Effector CD8-positive, alpha-beta T cell (primary cell): Measurements from ENCODE around the gene TMEM184B.
A peak's percentile ranks its signal among the peaks of the same experiment; 100 is the strongest.

Experiments
- DNase-seq: peaks from one replicate; lab custom pipeline; 2025; lab: John Stamatoyannopoulos, UW
- total RNA-seq, 4 experiments: gene quantifications; one replicate each; lab custom pipeline; 2026; lab: John Stamatoyannopoulos, UW

The TMEM184B gene
- total RNA-seq = 34.1 to 46.2 (median 39.4) reads per million in 4 experiments

DNA sequence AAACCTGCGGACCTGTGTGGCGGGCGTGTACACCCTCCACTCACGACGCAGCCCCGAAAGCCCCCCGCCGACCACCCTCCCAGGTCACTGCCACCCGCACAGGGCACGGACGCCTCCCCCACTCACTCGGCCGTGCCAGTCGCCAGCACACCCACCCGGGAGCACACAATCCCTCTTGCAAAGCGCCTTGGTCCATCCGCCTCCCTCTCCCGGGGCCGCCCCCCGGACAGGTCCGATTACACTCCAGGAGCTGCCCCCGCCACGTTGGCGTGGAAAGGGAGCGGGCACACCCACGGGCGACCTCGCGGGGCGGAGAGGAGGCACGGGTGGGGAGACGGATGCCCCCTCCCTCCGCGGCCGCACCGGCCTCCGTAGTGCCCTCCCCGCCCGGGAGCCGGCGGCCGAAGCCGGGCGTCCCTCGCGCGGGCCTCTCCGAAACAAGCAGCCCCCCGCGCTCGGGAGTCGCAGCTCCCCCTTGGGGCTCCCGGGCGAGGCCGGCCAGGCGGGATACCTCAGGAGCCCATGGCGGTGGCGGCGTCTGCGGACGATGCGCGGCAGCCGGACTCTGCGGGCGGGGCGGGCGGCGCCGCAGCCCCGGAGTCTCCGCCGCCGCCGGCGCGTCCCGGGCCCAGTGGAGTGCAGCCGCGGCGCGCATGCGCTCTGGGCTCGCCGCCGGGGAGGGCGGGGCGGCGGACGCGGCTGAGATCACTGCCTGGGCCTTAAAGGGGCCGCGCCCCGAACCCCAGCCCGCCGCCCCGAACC lies at the start of gene TMEM184B:
TMEM184B (minus strand) TSS at position 638 of the 762 bp plus-strand sequence. CDS start 25,049 bp downstream, outside the sequence.
- peak; percentile 70 for DNase-seq

DNA sequence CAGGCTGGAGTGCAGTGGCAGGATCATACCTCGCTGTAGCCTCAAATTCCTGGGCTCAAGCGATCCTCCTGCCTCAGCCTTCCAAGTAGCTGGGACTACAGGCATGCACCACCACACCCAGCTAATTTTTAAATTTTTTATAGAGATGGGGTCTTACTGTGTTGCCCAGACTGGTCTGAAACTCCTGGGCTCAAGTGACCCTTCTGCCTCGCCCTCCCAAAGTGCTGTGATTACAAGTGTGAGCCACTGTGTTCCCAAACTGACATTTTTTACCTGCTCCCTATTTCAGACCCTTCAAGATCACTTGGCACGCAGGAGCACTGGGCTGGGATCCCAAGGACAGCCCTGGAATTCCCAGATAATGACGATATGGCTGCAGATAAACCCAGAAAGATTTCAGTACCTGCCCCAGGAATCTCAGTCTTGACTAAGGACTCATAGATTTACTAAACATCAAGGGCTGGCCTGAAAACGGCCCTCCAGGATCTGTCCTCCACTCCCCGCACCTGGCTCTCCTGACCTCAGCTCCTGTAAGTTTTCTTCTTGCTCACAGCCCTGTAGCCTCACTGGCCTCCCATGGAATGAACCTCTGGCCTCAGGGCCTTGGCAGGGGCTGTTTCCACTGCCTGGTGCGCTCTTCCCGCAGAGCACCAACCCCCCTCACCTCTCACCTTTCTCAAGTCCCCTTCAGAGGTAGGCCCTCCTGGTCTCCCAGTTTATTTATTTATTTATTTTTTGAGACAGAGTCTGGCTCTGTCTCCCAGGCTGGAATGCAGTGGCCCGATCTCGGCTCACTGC lies 48.0 kb upstream of the TMEM184B start:
- DNase-seq = no peak

DNA sequence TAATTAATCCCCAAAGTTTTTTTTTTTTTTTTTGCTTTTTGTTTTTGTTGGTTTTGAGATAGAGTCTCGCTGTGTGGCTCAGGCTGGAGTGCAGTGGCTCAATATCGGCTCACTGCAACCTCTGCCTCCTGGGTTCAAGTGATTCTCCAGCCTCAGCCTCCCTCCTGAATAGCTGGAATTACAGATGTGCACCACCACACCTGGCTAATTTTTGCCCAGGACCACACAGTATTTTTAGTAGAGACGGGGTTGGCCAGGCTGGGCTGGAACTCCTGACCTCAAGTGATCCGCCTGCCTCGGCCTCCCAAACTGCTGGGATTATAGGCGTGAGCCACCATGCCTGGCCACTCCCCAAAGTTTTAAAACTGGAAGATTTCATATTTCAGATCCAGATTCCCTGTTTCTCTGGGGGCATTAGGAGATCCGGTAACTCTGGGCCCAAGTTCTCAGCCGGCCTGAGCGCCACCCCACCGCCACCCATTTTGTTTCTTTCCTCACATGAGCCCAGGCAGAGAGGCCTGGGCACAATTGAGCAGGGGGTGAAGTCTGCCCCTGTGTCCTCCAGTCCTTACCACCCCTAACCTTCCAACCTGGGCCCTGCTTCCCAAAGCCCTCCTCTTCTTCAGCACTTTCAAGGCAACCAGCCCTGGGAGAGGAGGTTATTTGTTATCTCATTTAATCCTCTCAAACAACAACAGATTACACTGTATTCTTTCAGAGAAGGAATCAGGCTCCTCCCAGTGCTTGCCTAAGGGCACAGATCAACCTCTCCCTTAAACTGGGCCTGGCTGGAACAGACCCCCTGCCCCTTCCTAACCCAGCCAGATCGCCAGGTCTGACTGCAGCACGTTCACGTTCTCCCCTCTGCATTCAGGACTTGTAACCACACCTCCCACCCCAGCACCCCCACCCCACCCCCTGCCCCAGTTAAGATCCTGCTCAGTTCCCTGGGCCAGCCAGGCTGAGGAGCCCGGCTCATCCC lies 46.3 kb upstream of the TMEM184B start:
- no peak for DNase-seq

DNA sequence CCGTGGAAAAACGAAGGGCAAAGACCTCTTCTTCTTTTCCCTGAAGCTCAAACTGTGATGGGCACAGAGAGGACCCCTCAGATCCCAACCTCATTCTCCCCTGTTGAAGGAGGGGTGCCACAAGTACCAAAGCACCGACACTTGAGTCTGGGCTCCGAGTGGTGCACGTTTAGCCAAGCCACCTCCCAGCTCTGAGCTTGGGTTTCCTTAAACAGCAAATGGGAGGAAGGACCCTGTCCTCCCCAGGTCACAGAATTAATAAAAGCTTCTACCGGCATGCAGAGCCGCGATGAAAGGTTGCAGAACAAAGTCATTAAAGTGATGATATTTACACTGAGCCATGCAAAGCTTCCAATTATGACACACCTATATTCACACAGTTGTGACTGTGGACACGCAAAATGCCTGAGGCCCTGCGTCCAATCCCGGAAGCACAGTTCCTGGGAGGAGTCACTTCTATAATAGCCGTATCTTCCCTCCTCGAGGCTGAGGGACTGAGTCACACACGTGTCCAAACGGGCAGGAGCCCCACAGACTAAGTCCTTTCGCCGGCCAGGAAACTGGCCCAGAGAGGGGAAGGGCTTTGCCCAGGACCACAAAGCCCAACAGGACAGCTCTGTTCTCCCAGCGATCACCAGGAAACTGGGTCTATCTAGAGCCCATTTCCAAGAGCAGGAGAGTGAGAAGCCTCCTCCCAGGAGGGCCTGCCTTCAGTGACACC lies 45.3 kb upstream of the TMEM184B start:
- DNase-seq = no peak

DNA sequence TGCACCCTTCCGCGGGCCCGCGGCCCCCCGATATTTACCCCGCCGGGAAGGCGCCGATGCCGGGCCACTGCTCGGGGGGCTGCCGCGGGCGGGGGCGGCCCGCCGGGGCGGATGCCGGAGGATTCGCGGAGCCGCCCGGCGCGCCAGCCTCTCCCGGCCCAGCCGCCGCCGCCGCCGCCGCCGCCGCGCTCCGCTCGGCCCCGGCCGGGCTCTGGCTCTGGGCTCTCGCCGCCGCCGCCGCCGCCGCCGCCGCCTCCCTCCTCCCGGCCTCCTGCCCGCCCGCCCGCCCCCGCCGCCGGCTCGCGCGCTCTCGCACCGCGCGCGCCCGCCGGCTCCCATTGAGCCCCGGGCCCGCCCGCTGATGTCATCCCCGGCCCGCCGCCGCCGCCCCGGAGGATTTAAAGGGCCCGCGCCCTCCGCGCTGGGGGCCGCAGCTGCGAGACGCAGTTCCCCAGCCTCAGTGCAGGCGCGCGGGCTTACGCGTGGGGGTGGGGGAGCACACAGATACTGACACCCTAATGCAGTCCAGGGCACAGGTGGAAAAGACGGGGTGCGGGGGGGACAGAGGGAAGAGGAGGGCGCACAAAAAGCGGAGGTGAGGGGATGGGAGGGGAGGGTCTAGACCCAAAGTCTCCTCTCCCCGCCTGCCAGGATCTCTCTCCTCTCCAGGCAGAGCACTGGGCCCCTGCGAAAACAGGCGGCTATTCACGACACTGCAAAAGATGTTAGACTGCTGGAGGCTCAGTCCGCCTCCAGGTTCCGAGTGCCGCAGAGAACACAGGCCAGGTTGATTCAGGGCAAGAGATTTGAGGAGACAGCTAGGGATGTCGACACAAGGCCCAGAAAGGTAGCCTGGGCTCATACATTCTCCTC lies 44.5 kb upstream of the TMEM184B start, which contains the start of gene CSNK1E:
CSNK1E (minus strand) TSS at position 312 of the 873 bp plus-strand sequence. CDS start 3,276 bp downstream, outside the sequence.
- DNase-seq = peak; percentile 59

DNA sequence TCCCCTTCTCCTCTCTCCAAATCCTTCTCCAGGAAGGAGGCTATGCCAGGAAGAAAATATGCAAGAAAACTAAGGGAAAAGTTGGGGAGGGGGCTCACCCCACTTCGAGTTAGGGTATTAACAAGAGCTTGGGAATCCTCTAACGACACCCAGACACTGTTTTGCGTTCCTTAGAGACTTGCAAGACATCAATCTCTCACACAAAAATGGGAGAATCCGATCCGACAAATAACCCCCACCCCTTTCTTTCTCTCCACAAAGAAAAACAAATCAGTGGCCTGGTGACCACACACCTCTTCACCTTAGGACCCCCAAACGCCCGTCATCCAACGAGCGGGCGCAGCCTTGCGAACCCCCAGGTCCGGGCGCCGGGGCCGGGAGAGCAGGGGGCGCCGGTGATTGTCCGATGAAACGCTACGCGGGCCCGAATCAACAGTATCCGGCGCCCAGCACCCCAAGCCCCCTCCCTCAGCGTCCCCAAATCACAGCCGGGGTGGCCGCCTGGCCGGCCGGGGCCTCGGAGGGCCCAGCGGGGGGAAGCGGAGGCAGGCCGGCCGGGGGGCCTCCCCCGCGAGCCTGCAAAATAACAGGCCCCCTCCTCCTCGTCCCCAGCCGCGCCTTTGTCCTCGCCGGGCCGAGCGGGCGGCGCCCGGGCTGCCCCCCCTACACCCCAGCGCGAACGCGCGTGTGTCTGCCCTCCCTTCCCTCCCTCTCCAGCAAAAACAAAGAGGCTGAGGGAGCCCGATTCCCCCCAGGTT lies 43.7 kb upstream of the TMEM184B start:
- peak; percentile 36 for DNase-seq

DNA sequence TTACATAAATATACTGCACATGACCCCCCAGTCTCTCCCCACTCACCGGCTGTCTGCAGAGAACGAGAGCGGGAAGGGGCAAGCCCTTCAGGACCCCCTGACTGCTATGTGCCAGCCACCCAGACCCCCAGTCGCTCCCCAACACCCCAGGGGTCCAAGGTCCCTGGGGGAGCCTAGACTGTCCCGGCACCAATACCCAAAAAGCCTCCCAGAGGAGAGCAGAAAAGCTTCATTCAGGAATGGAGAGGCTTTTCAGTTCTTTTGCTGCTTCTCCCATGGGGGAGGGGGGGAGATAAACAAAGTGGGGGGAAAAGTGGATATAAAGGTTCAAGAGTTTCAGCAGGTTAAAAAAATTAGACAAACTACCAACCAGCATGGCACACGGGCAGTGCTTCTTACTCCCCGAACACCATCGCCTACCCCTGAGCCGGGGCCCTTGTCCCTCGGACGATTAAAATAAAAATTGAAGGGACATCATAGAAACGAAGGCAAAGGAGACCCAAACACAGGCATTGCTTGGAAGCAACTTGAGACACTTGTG lies 43.1 kb upstream of the TMEM184B start:
- DNase-seq = no peak

DNA sequence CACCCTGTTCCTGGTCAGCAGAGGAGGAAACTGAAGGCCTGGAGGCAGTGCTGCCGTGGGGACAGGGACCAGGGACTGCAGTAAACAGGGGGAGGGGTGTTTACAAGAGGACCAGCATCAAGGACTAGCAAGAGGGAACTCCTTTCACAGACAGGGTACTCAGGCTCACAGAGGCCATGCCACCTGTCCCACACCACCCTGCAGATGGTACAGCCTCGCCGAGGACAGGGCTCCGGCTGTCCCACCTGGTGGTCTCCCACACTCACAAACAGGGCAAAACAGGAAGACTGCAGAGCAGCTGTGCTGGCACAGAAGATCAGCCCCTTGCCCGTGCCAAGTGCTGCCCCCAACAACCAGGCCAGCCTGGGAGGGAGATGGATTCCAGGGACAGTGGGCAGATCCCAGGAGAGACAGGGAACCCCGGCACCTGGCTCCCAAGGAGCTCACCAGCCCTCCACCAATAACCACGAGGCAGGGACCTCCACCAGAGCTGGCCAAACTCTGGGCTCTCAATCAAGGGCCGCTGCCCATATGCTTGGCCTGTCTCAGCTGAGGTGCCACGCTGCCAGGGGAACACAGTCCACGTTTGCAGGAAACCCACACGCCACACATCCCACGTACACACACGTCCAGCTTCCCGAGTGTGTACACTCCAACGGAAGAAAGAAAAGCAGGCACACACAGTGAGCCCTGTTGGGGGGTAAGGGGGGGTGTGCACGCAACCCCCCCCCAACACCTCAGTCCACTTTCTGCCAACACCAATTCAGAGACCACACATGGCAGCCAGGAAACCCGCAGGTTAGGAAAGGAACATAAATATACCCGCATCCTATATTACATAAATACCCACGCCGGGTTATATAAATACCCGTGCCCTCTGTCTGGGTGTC lies 42.4 kb upstream of the TMEM184B start:
- no peak for DNase-seq

DNA sequence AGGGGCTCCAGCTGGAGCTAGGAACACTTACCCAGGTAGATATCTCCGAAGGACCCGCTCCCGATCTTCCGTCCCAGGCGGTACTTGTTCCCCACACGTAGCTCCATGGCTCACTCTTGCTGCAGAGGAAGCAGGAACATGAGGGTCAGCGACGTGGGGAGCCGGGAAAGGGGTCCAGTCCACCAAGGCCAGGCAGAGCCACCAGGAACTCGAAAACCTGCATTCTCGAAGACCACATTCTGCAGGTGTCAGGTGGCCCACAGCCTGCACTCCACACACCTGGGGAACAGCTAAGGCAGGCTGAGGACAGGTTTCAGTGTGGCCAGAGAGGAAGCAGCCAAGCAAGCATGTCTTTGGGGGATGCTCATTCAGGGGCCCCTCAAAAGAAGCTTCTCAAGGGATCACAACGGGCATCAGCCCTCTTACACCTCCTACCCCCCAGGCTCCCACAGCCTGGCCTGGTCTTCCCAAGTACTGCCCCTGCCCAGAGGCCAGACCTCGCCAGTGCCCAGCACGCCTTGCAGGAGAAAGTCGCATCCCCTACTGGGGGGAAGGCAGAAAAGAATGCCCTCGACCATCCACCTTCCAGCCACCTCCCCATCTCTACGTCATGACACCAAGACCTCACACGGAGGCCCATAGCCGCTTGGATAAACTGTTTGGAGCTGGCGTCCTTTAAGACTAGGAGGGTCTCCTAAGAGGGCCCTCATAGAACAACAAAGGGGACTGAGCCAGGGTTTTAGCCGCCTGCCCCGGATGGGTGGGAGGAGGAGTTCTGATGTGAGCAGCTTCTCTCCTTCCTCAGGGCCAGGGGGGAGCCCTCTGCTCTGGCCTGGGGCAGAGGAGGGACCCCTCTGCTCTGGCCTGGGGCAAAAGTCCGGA lies 41.5 kb upstream of the TMEM184B start:
- no peak for DNase-seq

DNA sequence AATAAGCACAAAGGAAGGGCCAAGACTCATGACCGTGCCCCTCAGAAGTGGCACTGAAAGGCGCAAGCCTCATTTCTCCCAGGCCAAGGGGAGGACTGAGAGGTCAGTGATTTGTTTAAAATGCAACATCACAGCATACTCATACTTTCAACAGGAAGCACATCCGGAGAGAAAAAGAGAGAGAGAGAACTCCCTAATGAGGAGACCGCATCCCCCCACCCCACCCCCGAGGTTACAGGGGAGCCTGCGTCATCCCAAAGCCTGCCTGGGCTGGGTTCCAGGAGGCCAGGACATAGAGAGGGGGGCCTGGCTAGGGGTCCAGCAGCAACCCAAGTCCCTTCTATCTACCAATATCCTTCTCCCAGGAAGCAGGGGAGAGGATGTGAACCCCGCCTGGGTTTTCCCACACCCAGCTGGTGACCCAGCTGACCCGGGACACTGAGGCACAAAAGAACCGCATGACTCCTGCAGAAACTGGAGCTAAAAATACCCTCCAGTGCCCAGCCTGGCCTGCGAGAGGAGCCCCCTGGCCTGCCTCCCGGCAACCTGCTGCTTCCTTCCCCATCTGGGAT lies 40.7 kb upstream of the TMEM184B start:
- DNase-seq = no peak

DNA sequence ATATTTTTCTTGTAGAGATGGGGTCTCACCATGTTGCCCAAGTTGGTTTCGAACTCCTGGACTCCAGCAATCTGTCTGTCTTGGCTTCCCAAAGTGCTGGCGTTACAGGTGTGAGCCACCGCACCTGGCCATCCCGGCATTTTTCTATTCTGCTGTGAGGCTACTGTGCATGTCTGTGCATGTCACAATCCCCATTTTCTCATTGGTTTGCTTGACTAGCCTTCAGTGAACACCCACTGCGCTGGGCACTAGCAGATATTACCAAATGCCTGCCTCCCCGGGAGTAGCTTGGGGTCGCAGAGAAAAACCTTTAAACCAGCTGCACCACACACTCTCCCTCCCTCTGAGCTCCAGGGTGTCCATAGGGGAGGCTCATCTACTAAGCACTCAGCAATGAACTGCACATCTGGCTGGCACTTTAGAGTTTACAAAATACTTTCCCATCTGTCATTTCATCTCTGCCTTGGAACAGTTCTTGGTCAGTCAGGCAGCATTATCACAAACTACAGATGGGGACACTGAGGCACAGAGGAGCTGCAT lies 39.5 kb upstream of the TMEM184B start:
- no peak for DNase-seq

DNA sequence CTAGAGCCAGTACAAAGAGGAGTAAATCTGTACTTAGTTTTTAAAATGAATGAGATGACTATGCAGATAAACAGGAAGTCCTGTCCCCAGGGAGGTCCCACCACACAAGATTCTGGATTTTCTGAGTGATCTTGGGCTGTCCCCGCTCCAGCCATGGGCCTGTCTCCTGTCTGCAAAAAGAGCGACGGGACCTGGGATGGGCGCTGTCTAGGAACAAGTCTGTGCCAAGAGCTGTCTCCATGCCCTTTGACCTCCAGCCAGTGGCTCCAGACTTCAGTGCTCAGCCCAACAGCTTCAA lies 38.5 kb upstream of the TMEM184B start:
- no peak for DNase-seq

DNA sequence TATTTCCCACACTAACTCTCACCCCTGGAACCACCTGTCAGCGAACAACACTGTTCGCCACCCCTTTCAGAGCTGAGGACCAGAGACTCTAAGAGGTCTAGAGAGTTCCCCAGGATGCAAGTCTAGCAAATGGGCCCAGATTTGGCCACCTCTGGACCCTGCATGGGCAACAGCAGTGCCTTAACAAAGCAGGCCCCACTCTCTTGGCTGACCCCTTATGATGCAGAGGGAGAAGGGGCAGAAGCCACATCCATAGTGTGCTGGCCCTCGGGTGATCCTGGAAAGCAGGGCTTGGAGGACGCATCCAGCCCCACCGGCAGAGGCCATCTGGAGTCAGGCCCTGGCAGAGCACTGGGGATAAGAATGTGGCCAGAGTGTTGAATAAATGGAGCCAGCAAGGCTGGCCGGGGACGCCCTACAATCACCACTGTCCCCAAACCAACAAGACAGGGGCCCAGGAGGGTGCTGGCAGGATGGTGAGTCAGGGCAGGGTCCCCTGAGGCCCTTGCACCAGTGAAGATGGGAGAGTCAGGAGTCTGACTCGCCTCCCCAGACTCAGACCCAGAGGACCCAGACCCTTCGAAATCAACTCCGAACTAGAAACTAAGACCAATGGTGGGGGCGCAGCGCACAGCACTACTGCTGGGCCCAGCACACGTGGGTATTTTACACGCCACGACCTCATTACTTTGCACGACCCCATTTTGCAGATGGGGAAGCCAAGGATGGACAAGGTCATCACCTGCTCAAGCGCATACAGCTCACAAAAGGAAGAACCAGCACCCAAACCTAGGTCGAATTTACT lies 37.9 kb upstream of the TMEM184B start:
- no peak for DNase-seq

DNA sequence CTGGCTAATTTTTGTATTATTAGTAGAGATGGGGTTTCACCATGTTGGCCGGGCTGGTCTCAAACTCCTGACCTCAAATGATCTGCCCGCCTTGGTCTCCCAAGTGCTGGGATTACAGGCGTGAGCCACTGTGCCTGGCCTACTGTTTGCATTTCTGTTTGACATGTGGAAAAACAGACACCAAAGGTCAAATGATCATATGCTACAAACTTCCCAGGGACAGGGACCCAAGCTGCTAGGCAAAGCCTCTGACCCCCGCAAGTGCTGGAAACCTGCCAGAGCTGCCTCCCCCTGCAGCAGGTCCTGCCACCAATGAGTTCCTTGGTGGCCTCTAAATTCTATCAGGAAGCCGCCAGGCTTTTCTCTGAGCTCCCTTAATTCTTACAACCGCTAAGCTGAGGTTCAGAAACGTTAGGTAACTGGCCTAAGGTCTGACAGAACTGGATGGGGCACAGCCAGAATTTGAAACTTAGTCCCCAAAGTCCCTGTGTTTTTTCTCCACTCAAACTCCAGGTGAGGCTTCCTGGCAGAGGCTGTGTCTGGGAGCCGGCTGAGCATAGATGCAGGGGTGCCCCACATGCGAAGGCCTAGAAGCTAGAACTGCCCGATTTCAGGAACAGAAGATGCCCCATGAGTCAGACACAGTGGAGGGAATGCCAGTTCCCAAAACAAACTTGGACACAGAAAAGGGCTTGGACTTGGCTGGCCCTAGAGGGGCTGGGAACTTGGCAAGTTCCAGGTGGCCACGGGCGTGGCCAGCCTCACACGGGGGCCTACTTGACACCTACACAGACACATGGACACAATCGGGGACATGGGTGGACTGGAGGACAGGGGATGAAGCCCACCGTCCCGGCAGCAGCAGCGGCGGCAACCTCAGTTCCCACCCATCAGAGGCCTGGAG lies 37.1 kb upstream of the TMEM184B start:
- no peak for DNase-seq
